Psoas muscle (tissue), 8 donors: Measurements from ENCODE around the gene RCOR2. TPM values are rescaled to one million over a fixed set of nuclear protein-coding genes. Genes with fewer than 3 reads are reported as not detected.

Experiments
- ATAC-seq, 4 donors: fragments of 200-7000 bp; cut with Tn5 transposase; one replicate each; pipeline ENCODE4 v1.9.1; 2020; ENCODE audit warnings: moderate library complexity in 3 of 4, mild to moderate bottlenecking in 2 of 4
- DNase-seq, 2 donors: peaks; one replicate each; pipeline ENCODE4 v3.0.0-alpha.2; 2020
- H3K27ac ChIP-seq: fragments of 200-600 bp; one replicate; pipeline ENCODE4 v1.8.0; 2022
- H3K27me3 ChIP-seq, 3 donors: fragments of 200-600 bp in 1 of 3; one replicate each; pipeline versions ENCODE4 v1.6.1 to v1.8.0; 2013 to 2022; ENCODE audit warnings: low read length in 2 of 3, mild to moderate bottlenecking in 2 of 3, moderate library complexity in 1 of 3; ENCODE audit not compliant: insufficient read depth in 3 of 3
- H3K36me3 ChIP-seq, 2 donors: fragments of 200-600 bp in 1 of 2; one replicate each; pipeline versions ENCODE4 v1.6.1 to v1.8.0; 2013 to 2022; ENCODE audit warnings: low read depth in 1 of 2, mild to moderate bottlenecking in 1 of 2, moderate library complexity in 1 of 2; ENCODE audit not compliant: insufficient read depth in 1 of 2
- H3K4me1 ChIP-seq: fragments of 200-600 bp; one replicate; pipeline ENCODE4 v1.8.0; 2022
- H3K4me3 ChIP-seq: fragments of 200-600 bp; one replicate; pipeline ENCODE4 v1.8.0; 2022; ENCODE audit warnings: mild to moderate bottlenecking
- H3K9me3 ChIP-seq: fragments of 200-600 bp; one replicate; pipeline ENCODE4 v1.8.0; 2022
- CTCF ChIP-seq: fragments of 200-600 bp; IDR thresholded peaks from one replicate; pipeline ENCODE4 v1.8.0; 2022; ENCODE audit warnings: antibody characterized with exemption
- WGBS, 3 donors: extraction: QIAGEN DNeasy Blood & Tissue Kit; methylation state at CpG; one replicate each; pipeline versions ENCODE4 v1.1.6 to v1.1.7; 2013; 5-methylcytosine and 5-hydroxymethylcytosine counted together
- intact Hi-C, 2 donors: fragments of 100-400 bp; cut with DNase I; formaldehyde crosslinking; loops; one replicate each; pipeline versions ENCODE4 v1.11.0 to v1.14.2; 2022
- polyA plus RNA-seq, 3 donors: library from polyadenylated mRNA; stranded (reverse); fragments of 200-250 nt; gene quantifications; one replicate each; pipeline ENCODE4 v1.2.3, GENCODE V29; 2013
- total RNA-seq, 4 donors: library from RNA; stranded (reverse); fragmentation: NEBNext Ultra II Directional in 2 of 4; extraction: Animal tissue kit (Norgen Biotek cat#: 25700) in 2 of 4; gene quantifications; one replicate each; pipeline versions ENCODE4 v1.2.1 to v1.2.4, GENCODE V29; 2021 to 2023
- donor health status: healthy with polysubstance abuse.
- donor health status: DM: no; HTN: no; CAD: no; lungs with moderate emphysema.
- donor health status: Bipolar disorder and iron deficiency.
- donor health status: healthy.
- donor health status: DM: yes; HTN: yes; CAD: no.
- donor health status: DM: no; HTN: no; CAD: no.
- donor health status: DM: no; HTN: no; CAD: no.
- donor health status: DM: yes; HTN: yes; CAD: no.

The RCOR2 gene
- total and polyA plus RNA-seq, 7 donors, result 0.07 to 2.1 (median 0.66) TPM

DNA sequence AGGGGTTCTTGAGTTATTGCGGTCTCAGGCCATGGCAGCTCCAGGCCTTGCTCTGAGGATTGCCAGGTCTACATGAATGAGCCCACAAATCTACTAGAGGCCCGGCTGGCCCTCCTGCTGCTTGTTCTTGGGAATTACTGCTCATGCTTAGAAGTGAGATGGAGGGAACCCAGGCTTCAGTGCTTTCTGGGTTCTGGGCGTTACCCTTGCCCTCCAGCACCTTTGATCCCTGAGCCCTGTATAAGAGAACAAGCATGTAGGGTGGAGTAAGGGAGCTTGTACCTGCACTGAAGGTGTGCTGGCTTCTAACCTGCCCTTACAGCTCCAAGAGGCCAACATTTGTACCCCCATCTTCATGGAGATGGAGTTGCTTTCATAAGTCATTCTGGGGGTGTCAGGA lies 25.8 kb upstream of the RCOR2 start:
- no peak for ATAC-seq
- Histone ChIP-seq H3K4me3 (no peak overlapping the region), H3K27me3 (no peaks in the 10 kb centered on the region), H3K36me3 (peaks cover 0 to 17% of the 10 kb centered on the region in 2 donors), H3K9me3 (no peaks in the 10 kb centered on the region), H3K27ac (no peak overlapping the region), H3K4me1 (peaks cover 27% of the 10 kb centered on the region)
- intact Hi-C loops, result no loop called here
- no peak for DNase-seq
- WGBS, 3 donors, result 90 to 93% (median 92%) methylated on average over 3 of the region's 3 CpGs
- no peak for TF ChIP-seq CTCF

- WGBS, 3 donors, result 78 to 85% (median 84%) methylated on average over 4 of the region's 4 CpGs
- TF ChIP-seq CTCF, result no peak
- Histone ChIP-seq H3K4me3 (no peak overlapping the region), H3K4me1 (peaks cover 27% of the 10 kb centered on the region), H3K36me3 (peaks cover 0 to 8% of the 10 kb centered on the region in 2 donors), H3K27me3 (no peaks in the 10 kb centered on the region), H3K27ac (no peak overlapping the region), H3K9me3 (no peaks in the 10 kb centered on the region)
- DNase-seq (no peak), ATAC-seq (no peak)
- intact Hi-C loops, result no loop called here
These were observed 24.9 kb upstream of the RCOR2 start for GRCh38 chr11:63941901-63942300.

- no peak overlapping the region for H3K4me3 ChIP-seq
- no peaks in the 10 kb centered on the region for H3K27me3 ChIP-seq
- H3K27ac ChIP-seq, result peak overlapping the region; percentile 82
- ATAC-seq (no peak), DNase-seq (no peak)
- intact Hi-C loops, result no loop called here
- TF ChIP-seq CTCF, result no peak
- H3K36me3 ChIP-seq, result no peaks in the 10 kb centered on the region
- H3K4me1 ChIP-seq, result peaks cover 27% of the 10 kb centered on the region
- WGBS, 3 donors, result 51 to 87% (median 68%) methylated on average over 6 of the region's 6 CpGs
- no peaks in the 10 kb centered on the region for H3K9me3 ChIP-seq
These were observed 23.8 kb upstream of the RCOR2 start for GRCh38 chr11:63940786-63941185.

DNA sequence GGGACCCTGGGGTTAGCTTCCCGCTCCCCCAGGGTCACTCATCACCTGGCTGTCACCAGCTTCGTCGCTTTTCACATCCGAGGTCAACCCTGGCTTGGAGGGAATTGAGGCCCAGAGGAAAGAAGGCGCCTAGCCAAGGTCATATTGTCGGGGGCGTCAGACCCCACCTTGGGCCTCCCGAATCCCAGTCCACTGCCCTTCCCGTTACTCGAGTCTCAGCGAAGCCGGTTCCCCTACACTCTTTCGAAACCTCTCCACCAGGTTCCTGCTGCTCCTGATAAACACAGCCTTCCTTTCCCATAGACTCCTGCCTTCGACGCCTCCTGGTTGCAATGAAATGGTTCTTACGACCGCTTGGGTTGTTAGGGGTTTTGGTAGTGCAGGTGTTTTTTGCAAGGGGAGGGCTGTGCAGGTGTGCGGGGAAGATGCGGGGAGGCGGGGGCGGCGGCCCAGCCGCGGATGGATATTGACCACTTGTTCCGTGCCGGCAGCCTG lies 22.5 kb upstream of the RCOR2 start:
- Histone ChIP-seq H3K9me3 (no peaks in the 10 kb centered on the region), H3K36me3 (no peaks in the 10 kb centered on the region), H3K4me3 (peak overlapping the region; percentile 79), H3K4me1 (peaks cover 14% of the 10 kb centered on the region), H3K27ac (peak overlapping the region; percentile 82), H3K27me3 (no peaks in the 10 kb centered on the region)
- WGBS, 3 donors, result 8 to 11% (median 10%) methylated on average over 26 of the region's 26 CpGs
- no peak for TF ChIP-seq CTCF
- ATAC-seq, result no peak
- intact Hi-C loops, result loop anchor here in 1 of 2 donors (2.0 kb wide), 1 partner anchor 21 kb away; no protein-coding TSS in a partner anchor
- no peak for DNase-seq
